ENCODE results near the gene CHCHD10. TPM values are rescaled to one million over a fixed set of nuclear protein-coding genes. Genes with fewer than 3 reads are reported as not detected.
A peak's percentile ranks its signal among the peaks of the same experiment; 100 is the strongest.

CHCHD10 gene
- total RNA-seq, 1 donor from 2014 or later, result 60.9 TPM

GRCh38 chr22:23786261-23786710 lies 18.5 kb upstream of the CHCHD10 start:
- FAIRE-seq, result no peak
- DNase-seq (ENCODE audit: low read depth), result no peak
- TF ChIP-seq EZH2 (IDR thresholded peaks at IDR 0.05; ENCODE audit: insufficient read depth, low read length) (no peak), CTCF (IDR thresholded peaks at IDR 0.05; ENCODE audit: insufficient read depth, low read depth, low read length) (no peak)
- Histone ChIP-seq H3K27me3 (ENCODE audit: insufficient read depth, low read length) (no peaks in the 10 kb centered on the region), H4K20me1 (ENCODE audit: insufficient read depth, low read length) (peaks cover 40% of the 10 kb centered on the region), H3K36me3 (ENCODE audit: insufficient read depth, low read length) (peaks cover 2% of the 10 kb centered on the region), H3K9me3 (ENCODE audit: insufficient read depth, low read depth, low read length) (no peaks in the 10 kb centered on the region), H3K4me3 (ENCODE audit: insufficient read depth, low read depth, low read length) (peak overlapping the region; percentile 86), H3K4me1 (ENCODE audit: insufficient read depth, low read length) (peaks cover 25% of the 10 kb centered on the region), H3K79me2 (ENCODE audit: insufficient read depth, low read length) (peaks cover 41% of the 10 kb centered on the region), H3K4me2 (ENCODE audit: low read length) (peak overlapping the region; percentile 97), H3K27ac (ENCODE audit: low read depth, low read length) (peak overlapping the region; percentile 98), H3K9ac (ENCODE audit: low read length) (peak overlapping the region; percentile 99), H2AFZ (ENCODE audit: low read depth, low read length) (peak overlapping the region; percentile 43)
- H3K4me3 Mint-ChIP-seq (ENCODE audit: unreplicated experiment), result peak overlapping the region; percentile 80
- H3K4me1 Mint-ChIP-seq (ENCODE audit: low read depth, unreplicated experiment), result peaks cover 26% of the 10 kb centered on the region
- no peaks in the 10 kb centered on the region for H3K27me3 Mint-ChIP-seq (ENCODE audit: low read depth, unreplicated experiment)
- H3K27ac Mint-ChIP-seq (ENCODE audit: unreplicated experiment), result peak overlapping the region; percentile 78
- H3K36me3 Mint-ChIP-seq (ENCODE audit: low read depth, unreplicated experiment), result peaks cover 3% of the 10 kb centered on the region
- no peaks in the 10 kb centered on the region for H3K9me3 Mint-ChIP-seq (ENCODE audit: unreplicated experiment)

- peak; percentile 68 for DNase-seq (ENCODE audit: low read depth)
- no peaks in the 10 kb centered on the region for H3K27me3 ChIP-seq (ENCODE audit: insufficient read depth, low read length)
- TF ChIP-seq EZH2 (IDR thresholded peaks at IDR 0.05; ENCODE audit: insufficient read depth, low read length), result no peak
- TF ChIP-seq CTCF (IDR thresholded peaks at IDR 0.05; ENCODE audit: insufficient read depth, low read depth, low read length), result no peak
- no peak overlapping the region for H3K4me3 ChIP-seq (ENCODE audit: insufficient read depth, low read depth, low read length)
- Mint-ChIP-seq H3K9me3 (ENCODE audit: unreplicated experiment) (no peaks in the 10 kb centered on the region), H3K4me1 (ENCODE audit: low read depth, unreplicated experiment) (peaks cover 21% of the 10 kb centered on the region), H3K27ac (ENCODE audit: unreplicated experiment) (peak overlapping the region; percentile 63), H3K4me3 (ENCODE audit: unreplicated experiment) (peak overlapping the region; percentile 70), H3K27me3 (ENCODE audit: low read depth, unreplicated experiment) (peaks cover 4% of the 10 kb centered on the region), H3K36me3 (ENCODE audit: low read depth, unreplicated experiment) (peaks cover 9% of the 10 kb centered on the region)
- no peak overlapping the region for H2AFZ ChIP-seq (ENCODE audit: low read depth, low read length)
- no peak for FAIRE-seq
- H3K36me3 ChIP-seq (ENCODE audit: insufficient read depth, low read length), result peaks cover 1% of the 10 kb centered on the region
- H3K4me2 ChIP-seq (ENCODE audit: low read length), result peak overlapping the region; percentile 59
- no peak overlapping the region for H3K27ac ChIP-seq (ENCODE audit: low read depth, low read length)
- H3K79me2 ChIP-seq (ENCODE audit: insufficient read depth, low read length), result peaks cover 20% of the 10 kb centered on the region
- H3K9me3 ChIP-seq (ENCODE audit: insufficient read depth, low read depth, low read length), result no peaks in the 10 kb centered on the region
- H3K4me1 ChIP-seq (ENCODE audit: insufficient read depth, low read length), result peaks cover 27% of the 10 kb centered on the region
- H4K20me1 ChIP-seq (ENCODE audit: insufficient read depth, low read length), result peaks cover 20% of the 10 kb centered on the region
- no peak overlapping the region for H3K9ac ChIP-seq (ENCODE audit: low read length)
Observed at GRCh38 chr22:23784215-23784732, 16.5 kb upstream of the CHCHD10 start.
